Prostate gland (tissue), 2 donors: ENCODE results near the gene RAET1E.

ENCODE experiments used
- CTCF ChIP-seq, 4 experiments: fragments of 200-600 bp in 2 of 4; fragments of 450-650 bp in 2 of 4; sonication (generic) in 2 of 4; IDR thresholded peaks; 1 replicate in 3 of 4; 2 replicates in 1 of 4; pipeline ENCODE4 v1.5.1; 2016 to 2019; ENCODE audit warnings: antibody characterized with exemption in 4 of 4, mild to moderate bottlenecking in 2 of 4, moderate library complexity in 2 of 4
- POLR2A ChIP-seq: fragments of 450-650 bp; IDR thresholded peaks from one replicate; pipeline ENCODE4 v1.6.1; 2016; ENCODE audit warnings: antibody characterized with exemption, mild to moderate bottlenecking

GRCh38 chr6:149857541-149857940 lies 40.4 kb downstream of the RAET1E start:
- no peak for TF ChIP-seq CTCF (IDR thresholded peaks at IDR 0.05)
- no peak for TF ChIP-seq POLR2A
